Gastrocnemius medialis (tissue), 4 donors: Measurements from ENCODE around the gene KAZN.

Experiments
- CTCF ChIP-seq, 5 experiments: fragments of 450-650 bp in 3 of 5; fragments of 200-600 bp in 2 of 5; sonication (generic) in 2 of 5; IDR thresholded peaks in 4 of 5; conservative IDR thresholded peaks in 1 of 5; 1 replicate in 4 of 5; 2 replicates in 1 of 5; pipeline ENCODE4 v1.5.1; 2016 to 2019; ENCODE audit warnings: antibody characterized with exemption in 5 of 5, mild to moderate bottlenecking in 3 of 5, moderate library complexity in 3 of 5
- POLR2A ChIP-seq, 2 donors: fragments of 450-650 bp; IDR thresholded peaks; one replicate each; pipeline ENCODE4 v1.6.1; 2017; ENCODE audit warnings: antibody characterized with exemption in 2 of 2, mild to moderate bottlenecking in 2 of 2, moderate library complexity in 2 of 2

DNA sequence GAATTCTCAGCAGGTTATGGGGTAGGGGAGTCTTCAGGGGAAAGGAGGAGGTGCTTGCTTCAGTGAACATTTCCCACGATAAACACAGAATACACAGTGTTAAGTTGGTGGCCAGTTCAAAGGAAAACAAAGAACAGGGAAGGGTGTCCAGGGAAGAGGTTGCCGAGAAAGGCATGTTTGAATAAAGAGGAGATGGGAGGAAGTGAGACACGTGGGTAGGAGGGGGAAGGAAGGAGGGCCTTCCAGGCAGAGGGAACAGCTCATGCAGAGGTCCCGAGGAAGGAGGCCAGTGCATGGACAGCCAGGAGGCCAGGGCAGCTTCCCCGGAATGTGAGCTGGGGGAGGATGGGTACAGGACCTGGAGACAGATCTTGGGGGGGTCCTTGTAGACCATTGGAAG lies 424.7 kb downstream of the KAZN start:
- no peak for TF ChIP-seq CTCF (IDR thresholded peaks at IDR 0.05 in 4 of 5, conservative IDR thresholded peaks at IDR 0.05 in 1 of 5)
- no peak for TF ChIP-seq POLR2A (IDR thresholded peaks at IDR 0.05)
